ENCODE results near the gene PTPRO.

The PTPRO gene

GRCh38 chr12:15355766-15356165, 33.5 kb downstream of the PTPRO start:
- Histone ChIP-seq H3K23ac (ENCODE audit: low read length) (no peak overlapping the region), H2BK5ac (ENCODE audit: low read length) (no peak overlapping the region), H3K56ac (ENCODE audit: low read length) (no peak overlapping the region), H4K8ac (ENCODE audit: low read depth, low read length) (no peak overlapping the region), H3K18ac (ENCODE audit: low read length) (no peak overlapping the region), H3K27me3 (ENCODE audit: insufficient read depth, low read length, poor library complexity) (no peaks in the 10 kb centered on the region), H3K27ac (ENCODE audit: low read depth, low read length) (no peak overlapping the region), H2BK15ac (replicated peaks; ENCODE audit: low read depth) (no peak overlapping the region), H3K9ac (ENCODE audit: low read length) (no peak overlapping the region), H3K36me3 (ENCODE audit: control insufficient read depth, insufficient read depth, low read length) (no peaks in the 10 kb centered on the region), H4K5ac (ENCODE audit: low read length) (no peak overlapping the region), H3K4me3 (ENCODE audit: low read length) (no peak overlapping the region), H3K4me1 (ENCODE audit: control insufficient read depth, low read depth, low read length) (no peaks in the 10 kb centered on the region), H2AK5ac (ENCODE audit: low read length) (no peak overlapping the region), H3K79me1 (ENCODE audit: low read length) (no peaks in the 10 kb centered on the region), H2BK120ac (ENCODE audit: low read depth, low read length) (no peak overlapping the region), H3K79me2 (ENCODE audit: control insufficient read depth, insufficient read depth, low read length) (no peaks in the 10 kb centered on the region), H3K4ac (ENCODE audit: low read depth, low read length) (no peak overlapping the region), H3K4me2 (ENCODE audit: low read length) (no peak overlapping the region)
- no CpG with 5 or more reads among the region's 2 CpGs for WGBS (ENCODE audit: extremely low coverage, insufficient coverage, low lambda C conversion rate)
- no peak for DNase-seq

GRCh38 chr12:15356951-15357364, 34.6 kb downstream of the PTPRO start:
- Histone ChIP-seq H3K4me2 (ENCODE audit: low read length) (no peak overlapping the region), H3K27ac (ENCODE audit: low read depth, low read length) (no peak overlapping the region), H3K9ac (ENCODE audit: low read length) (no peak overlapping the region)

DNA sequence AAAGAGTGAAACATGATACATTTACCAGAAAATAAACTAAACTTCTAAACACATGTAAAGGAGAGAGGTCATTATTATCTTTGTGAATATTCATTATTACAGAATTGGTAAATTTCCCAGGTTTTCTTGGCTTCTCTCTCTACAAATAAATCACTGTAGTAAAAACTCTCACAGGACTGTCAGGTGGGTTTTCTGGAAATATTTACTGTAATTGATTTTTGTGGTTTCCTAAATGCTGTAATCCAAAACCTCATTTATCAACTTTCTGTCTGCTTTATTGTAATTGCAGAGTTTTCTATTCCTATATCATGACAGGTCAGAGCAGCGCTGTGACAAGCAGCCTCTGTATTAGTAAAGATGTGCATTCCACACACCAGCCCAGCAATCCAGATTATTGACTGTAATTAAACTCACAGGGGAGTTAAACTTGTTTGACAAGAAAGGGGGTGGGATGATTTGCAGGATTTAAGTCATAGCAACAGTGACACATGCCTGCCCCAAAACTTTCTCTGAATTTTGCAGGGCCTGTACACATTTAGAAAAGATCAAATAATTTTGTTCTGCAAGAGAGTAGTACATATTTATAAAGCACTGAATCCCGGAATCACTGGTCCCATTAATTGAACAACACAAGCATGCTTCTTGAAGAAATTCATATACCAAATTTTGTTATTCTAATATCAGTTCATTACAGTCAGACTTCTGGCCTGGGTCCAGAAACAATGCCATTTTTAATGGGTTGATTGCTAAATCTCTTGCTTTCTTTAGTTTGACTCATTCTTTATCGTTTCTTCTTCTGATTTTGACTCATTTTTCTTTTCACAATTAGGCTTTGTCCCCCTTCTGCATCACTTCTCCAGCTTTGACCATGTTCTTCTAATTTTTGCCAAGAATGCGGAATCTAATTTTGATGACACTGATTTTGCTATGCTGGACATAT, 42.2 kb downstream of the PTPRO start:
- Histone ChIP-seq H3K4ac (ENCODE audit: low read depth, low read length) (no peak overlapping the region), H3K79me1 (ENCODE audit: low read length) (no peaks in the 10 kb centered on the region), H3K4me2 (ENCODE audit: low read length) (no peak overlapping the region), H3K4me1 (ENCODE audit: control insufficient read depth, low read depth, low read length) (no peaks in the 10 kb centered on the region), H2BK120ac (ENCODE audit: low read depth, low read length) (no peak overlapping the region), H2BK15ac (replicated peaks; ENCODE audit: low read depth) (no peak overlapping the region), H3K79me2 (ENCODE audit: control insufficient read depth, insufficient read depth, low read length) (no peaks in the 10 kb centered on the region), H3K27me3 (ENCODE audit: insufficient read depth, low read length, poor library complexity) (no peaks in the 10 kb centered on the region), H4K5ac (ENCODE audit: low read length) (no peak overlapping the region), H2BK5ac (ENCODE audit: low read length) (no peak overlapping the region), H3K4me3 (ENCODE audit: low read length) (no peak overlapping the region), H3K18ac (ENCODE audit: low read length) (no peak overlapping the region), H3K56ac (ENCODE audit: low read length) (no peak overlapping the region), H3K23ac (ENCODE audit: low read length) (no peak overlapping the region), H2AK5ac (ENCODE audit: low read length) (no peak overlapping the region), H3K36me3 (ENCODE audit: control insufficient read depth, insufficient read depth, low read length) (no peaks in the 10 kb centered on the region), H3K9ac (ENCODE audit: low read length) (no peak overlapping the region), H4K8ac (ENCODE audit: low read depth, low read length) (no peak overlapping the region), H3K27ac (ENCODE audit: low read depth, low read length) (no peak overlapping the region)
- WGBS (ENCODE audit: extremely low coverage, insufficient coverage, low lambda C conversion rate): no CpG with 5 or more reads among the region's 4 CpGs
- no peak for DNase-seq

More at GRCh38 chr12:15356951-15357364, 34.6 kb downstream of the PTPRO start:
- H3K23ac ChIP-seq (ENCODE audit: low read length): no peak overlapping the region
- no peak overlapping the region for H3K4ac ChIP-seq (ENCODE audit: low read depth, low read length)
- no peaks in the 10 kb centered on the region for H3K79me2 ChIP-seq (ENCODE audit: control insufficient read depth, insufficient read depth, low read length)
- H4K5ac ChIP-seq (ENCODE audit: low read length): no peak overlapping the region
- no peak overlapping the region for H3K18ac ChIP-seq (ENCODE audit: low read length)
- H2BK120ac ChIP-seq (ENCODE audit: low read depth, low read length): no peak overlapping the region
- H2BK5ac ChIP-seq (ENCODE audit: low read length): no peak overlapping the region
- no peaks in the 10 kb centered on the region for H3K36me3 ChIP-seq (ENCODE audit: control insufficient read depth, insufficient read depth, low read length)
- no CpG with 5 or more reads among the region's 3 CpGs for WGBS (ENCODE audit: extremely low coverage, insufficient coverage, low lambda C conversion rate)
- DNase-seq: peak; percentile 16
- H3K27me3 ChIP-seq (ENCODE audit: insufficient read depth, low read length, poor library complexity): no peaks in the 10 kb centered on the region
- no peak overlapping the region for H3K56ac ChIP-seq (ENCODE audit: low read length)
- no peak overlapping the region for H2AK5ac ChIP-seq (ENCODE audit: low read length)
- no peak overlapping the region for H3K4me3 ChIP-seq (ENCODE audit: low read length)
- no peak overlapping the region for H4K8ac ChIP-seq (ENCODE audit: low read depth, low read length)
- no peak overlapping the region for H2BK15ac ChIP-seq (replicated peaks; ENCODE audit: low read depth)
- no peaks in the 10 kb centered on the region for H3K79me1 ChIP-seq (ENCODE audit: low read length)
- H3K4me1 ChIP-seq (ENCODE audit: control insufficient read depth, low read depth, low read length): no peaks in the 10 kb centered on the region

DNA sequence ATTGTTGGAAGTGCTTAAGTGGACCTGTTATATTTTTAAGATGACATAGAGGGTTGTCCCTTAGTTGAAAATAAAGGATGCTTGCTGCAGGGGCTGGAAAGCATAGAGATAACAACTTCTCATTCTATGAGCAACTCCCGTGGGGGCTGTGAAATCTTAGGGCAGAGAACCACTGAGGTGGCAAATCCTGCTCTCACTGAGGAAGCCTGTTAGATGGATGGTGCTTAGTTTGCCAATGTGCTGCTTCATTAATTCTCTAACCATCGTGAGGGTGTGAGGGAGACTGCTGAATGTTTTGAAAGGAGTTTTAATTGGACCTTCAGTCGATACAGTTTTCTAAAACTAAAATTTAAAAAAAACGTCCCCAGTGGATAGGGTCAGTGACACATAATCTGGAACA, 46.5 kb downstream of the PTPRO start:
- Histone ChIP-seq H2BK5ac (ENCODE audit: low read length) (no peak overlapping the region), H3K4me2 (ENCODE audit: low read length) (no peak overlapping the region), H3K27me3 (ENCODE audit: insufficient read depth, low read length, poor library complexity) (no peaks in the 10 kb centered on the region), H3K79me1 (ENCODE audit: low read length) (no peaks in the 10 kb centered on the region), H3K4ac (ENCODE audit: low read depth, low read length) (no peak overlapping the region), H3K36me3 (ENCODE audit: control insufficient read depth, insufficient read depth, low read length) (no peaks in the 10 kb centered on the region), H2BK120ac (ENCODE audit: low read depth, low read length) (no peak overlapping the region), H3K4me3 (ENCODE audit: low read length) (no peak overlapping the region), H3K4me1 (ENCODE audit: control insufficient read depth, low read depth, low read length) (no peaks in the 10 kb centered on the region), H4K5ac (ENCODE audit: low read length) (no peak overlapping the region), H3K27ac (ENCODE audit: low read depth, low read length) (no peak overlapping the region), H3K79me2 (ENCODE audit: control insufficient read depth, insufficient read depth, low read length) (no peaks in the 10 kb centered on the region), H3K18ac (ENCODE audit: low read length) (no peak overlapping the region), H3K23ac (ENCODE audit: low read length) (no peak overlapping the region), H2BK15ac (replicated peaks; ENCODE audit: low read depth) (no peak overlapping the region), H2AK5ac (ENCODE audit: low read length) (no peak overlapping the region), H3K56ac (ENCODE audit: low read length) (no peak overlapping the region), H4K8ac (ENCODE audit: low read depth, low read length) (no peak overlapping the region), H3K9ac (ENCODE audit: low read length) (no peak overlapping the region)
- no CpG with 5 or more reads among the region's 4 CpGs for WGBS (ENCODE audit: extremely low coverage, insufficient coverage, low lambda C conversion rate)
- no peak for DNase-seq

GRCh38 chr12:15372352-15372751, 50.0 kb downstream of the PTPRO start:
- WGBS (ENCODE audit: extremely low coverage, insufficient coverage, low lambda C conversion rate): no CpG with 5 or more reads among the region's 2 CpGs
- Histone ChIP-seq H2AK5ac (ENCODE audit: low read length) (no peak overlapping the region), H4K5ac (ENCODE audit: low read length) (no peak overlapping the region), H3K79me2 (ENCODE audit: control insufficient read depth, insufficient read depth, low read length) (no peaks in the 10 kb centered on the region), H3K18ac (ENCODE audit: low read length) (no peak overlapping the region), H3K4ac (ENCODE audit: low read depth, low read length) (no peak overlapping the region), H3K36me3 (ENCODE audit: control insufficient read depth, insufficient read depth, low read length) (no peaks in the 10 kb centered on the region), H2BK15ac (replicated peaks; ENCODE audit: low read depth) (no peak overlapping the region), H3K9ac (ENCODE audit: low read length) (no peak overlapping the region), H3K56ac (ENCODE audit: low read length) (no peak overlapping the region), H2BK120ac (ENCODE audit: low read depth, low read length) (no peak overlapping the region), H4K8ac (ENCODE audit: low read depth, low read length) (no peak overlapping the region), H3K4me3 (ENCODE audit: low read length) (no peak overlapping the region), H3K4me1 (ENCODE audit: control insufficient read depth, low read depth, low read length) (no peaks in the 10 kb centered on the region), H3K4me2 (ENCODE audit: low read length) (no peak overlapping the region), H2BK5ac (ENCODE audit: low read length) (no peak overlapping the region), H3K27me3 (ENCODE audit: insufficient read depth, low read length, poor library complexity) (no peaks in the 10 kb centered on the region), H3K27ac (ENCODE audit: low read depth, low read length) (no peak overlapping the region), H3K79me1 (ENCODE audit: low read length) (no peaks in the 10 kb centered on the region), H3K23ac (ENCODE audit: low read length) (no peak overlapping the region)
- no peak for DNase-seq
